GM21529 (cell line): ENCODE data around the gene REXO4.

Experiments
- ATAC-seq: cut with Tn5 transposase; IDR thresholded peaks from one replicate; pipeline ENCODE4 v1.9.1; 2021; ENCODE audit not compliant: unreplicated experiment

REXO4 gene

DNA sequence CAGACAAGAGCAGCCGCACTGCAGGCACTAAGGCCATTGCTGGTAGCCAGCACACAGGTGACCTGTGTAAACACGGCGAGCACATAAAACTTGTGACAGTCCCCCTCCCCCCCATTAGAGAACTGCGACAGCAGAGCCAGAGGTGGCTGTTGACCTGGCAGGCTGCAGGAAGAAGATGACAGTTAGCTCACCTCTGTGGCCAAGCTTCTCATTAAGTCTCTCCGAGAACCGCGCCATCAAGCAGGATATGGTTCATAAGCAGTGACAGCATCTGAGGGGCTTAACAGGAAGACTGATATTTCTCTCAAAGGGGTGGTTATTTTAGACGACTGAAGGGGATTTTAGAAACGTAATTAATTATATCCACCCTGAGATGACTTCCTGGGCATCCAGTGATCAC, 47.1 kb downstream of the REXO4 start:
- no peak for ATAC-seq

DNA sequence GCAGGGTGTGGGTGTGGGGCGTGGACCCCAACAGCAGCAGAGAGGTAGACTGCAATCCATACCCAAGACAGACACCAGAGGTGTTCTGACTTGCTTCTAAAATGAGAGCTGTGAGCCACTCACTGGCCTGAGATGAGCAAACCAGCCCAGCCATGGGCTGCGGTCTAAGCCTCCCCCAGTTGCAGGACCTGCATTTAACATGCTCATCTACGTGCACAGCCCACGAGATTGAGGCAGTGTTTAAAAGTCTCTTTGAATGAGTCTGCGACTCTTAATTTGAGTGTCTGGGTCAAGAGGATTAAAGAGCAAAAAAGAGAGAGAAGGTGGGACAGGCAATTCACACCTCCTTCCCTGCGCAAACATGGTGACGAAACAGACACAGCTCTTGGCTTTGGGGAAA, 47.9 kb downstream of the REXO4 start:
- ATAC-seq: no peak

DNA sequence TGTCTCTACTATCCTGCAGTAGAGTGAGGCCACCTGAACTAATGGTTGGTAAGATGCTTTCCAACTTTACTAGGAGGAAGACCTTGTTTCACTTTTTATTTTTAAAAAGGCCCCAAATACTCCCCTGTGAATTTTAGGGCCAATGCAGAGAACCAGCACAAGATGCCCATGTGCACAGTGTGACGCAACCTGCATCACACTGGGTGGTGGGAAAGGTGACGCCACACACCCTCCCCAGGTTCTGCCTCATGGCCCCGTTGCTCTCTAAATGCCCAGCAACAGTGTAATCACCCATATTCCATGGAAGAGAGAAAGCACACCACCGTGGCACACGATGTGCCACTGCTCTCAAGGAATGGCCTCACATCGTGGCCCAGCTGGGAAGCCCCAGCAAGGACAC, 48.4 kb downstream of the REXO4 start:
- no peak for ATAC-seq

DNA sequence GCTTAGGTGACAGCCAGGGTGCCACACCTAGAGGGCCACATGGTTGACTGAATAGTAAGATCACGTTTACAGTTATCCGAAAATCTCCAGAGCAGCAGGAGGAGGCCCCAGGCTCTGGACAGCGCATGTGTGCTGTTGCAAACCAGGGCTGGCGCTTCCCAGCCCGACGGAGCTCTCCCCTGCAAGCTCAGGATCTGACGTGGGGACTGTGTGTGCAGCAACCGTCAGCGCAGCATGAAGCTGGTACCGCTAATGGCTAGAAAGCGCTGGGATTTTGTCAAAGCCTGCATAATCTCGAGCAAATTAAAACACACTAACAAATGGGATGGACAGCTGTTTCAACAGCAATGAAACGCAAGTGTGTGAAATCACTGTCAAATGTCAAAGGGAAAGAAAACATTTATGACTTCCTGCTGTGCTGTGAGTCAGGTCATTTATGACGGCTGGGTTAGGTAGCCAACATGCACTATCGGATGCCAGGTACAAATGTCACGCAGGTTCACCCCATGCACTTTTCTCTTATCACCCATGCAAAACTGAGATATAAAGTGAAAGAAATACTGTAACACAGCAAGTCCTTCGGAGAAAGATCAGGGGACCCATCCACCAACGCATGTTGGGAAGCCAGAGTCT, 49.4 kb downstream of the REXO4 start:
- no peak for ATAC-seq

DNA sequence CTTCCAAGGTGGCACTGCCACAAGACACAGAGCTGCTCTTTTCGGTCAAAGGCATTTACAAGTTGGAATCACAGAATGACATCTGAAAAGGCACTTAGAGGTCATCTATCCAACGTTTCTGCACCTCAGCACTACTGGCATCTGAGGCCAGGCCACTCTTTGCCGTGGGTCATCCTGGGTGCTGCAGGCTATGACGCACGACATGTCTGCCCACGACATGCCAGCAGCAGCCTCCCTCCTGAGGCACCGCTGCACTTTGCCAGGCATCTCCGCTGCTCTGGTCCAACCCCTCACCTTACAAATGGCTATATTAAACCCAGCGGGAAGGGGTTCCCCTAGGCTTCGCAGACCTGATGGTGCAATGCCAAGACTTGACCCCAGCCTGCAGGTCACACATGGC, 50.0 kb downstream of the REXO4 start:
- ATAC-seq: no peak

DNA sequence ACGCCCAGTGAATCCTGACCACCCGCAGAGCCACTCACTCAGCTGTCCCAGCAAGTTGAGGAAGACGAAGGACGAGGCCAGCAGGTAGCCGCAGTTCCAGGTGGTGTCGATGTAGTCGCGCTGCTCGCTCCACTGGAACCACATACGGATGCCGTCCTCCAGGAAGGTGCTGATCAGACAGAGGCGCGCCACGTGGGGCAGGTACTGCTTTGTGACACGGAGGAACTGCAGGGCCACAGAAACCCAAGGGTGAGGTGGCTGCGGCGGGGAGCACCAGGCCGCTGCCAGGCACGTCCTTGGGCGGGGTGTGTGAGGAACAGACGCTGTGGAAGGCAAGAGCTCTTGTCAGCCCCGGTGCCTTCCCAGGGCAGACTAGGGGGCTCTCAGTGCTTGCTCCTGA, 50.6 kb downstream of the REXO4 start:
- no peak for ATAC-seq

DNA sequence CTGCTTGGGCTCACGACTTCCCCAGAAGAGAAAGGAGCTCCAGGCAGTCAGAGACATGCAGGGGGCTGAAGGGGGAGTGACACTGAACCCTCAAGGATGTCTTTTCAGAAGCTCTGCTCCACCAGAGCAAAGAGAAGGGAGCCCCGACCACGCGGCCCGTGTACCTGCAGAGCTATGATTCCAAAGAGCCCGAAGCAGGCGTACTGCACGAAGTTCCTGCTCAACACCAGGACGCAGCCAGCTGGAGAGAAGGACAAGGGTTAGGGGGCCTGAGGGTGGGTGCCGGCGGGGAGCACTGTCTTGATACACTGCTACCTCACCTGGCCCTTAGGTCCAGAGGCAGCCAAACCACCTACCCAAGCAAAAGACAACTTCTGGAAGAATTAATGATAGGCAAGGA, 51.4 kb downstream of the REXO4 start:
- ATAC-seq: no peak

DNA sequence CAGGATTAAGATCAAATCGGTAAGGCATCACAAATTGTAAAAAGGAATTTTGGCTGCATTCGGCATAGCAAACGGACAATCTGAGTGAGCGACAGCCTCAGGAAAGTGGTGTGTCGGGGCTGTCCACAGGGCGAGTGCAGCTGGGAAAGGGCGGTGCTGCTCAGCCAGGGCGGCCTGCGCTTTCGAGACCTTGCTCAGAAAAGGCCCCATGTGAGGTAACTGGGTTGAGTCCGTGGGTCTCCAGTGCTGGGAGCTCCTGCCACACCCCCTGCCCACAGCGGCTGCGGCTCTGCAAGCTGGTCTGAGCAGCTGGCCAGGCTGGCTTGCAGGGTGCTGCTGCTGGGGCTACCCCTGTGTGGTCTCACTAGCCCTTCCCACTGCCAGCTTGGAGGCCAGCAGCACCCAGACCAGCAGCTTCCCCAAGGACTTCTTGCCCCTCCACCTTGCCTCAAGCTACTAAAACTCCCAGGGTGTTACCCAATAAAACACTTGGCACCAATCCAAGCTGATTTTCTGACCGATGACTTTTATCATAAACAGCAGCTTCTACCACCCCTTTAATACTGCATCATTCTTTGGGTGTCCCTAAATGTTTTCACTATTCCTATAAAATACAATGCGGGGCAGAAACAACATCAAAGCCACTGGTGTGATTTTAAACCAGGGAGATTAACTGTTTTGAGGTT, 55.3 kb downstream of the REXO4 start:
- no peak for ATAC-seq

DNA sequence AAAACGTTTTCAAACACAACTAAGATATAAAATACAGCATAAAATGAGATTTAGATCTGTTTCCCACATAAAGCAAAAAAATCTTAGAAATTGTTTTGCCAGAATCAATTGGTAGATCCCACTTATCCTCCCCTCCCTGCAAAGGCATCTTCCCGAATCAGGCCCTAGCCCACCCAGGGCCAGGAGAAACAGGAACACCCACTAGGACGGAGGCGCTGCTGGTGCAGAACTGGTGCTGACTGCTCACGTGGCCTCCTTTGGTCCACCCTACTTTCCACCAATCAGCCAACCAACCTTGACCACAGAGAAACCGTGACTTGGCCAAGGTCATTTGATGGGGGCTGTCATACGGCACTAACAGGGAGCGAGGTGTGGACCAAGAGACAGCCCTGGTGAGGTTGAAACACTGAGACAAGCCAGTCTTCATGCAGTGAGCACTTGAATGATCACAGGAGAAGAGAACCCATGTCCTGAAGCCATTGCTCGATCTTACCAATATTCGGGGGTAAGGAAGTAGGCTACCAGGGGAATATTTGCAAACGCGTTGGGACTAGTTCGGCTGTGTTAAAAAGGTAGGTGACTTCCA, 56.2 kb downstream of the REXO4 start:
- ATAC-seq: no peak

DNA sequence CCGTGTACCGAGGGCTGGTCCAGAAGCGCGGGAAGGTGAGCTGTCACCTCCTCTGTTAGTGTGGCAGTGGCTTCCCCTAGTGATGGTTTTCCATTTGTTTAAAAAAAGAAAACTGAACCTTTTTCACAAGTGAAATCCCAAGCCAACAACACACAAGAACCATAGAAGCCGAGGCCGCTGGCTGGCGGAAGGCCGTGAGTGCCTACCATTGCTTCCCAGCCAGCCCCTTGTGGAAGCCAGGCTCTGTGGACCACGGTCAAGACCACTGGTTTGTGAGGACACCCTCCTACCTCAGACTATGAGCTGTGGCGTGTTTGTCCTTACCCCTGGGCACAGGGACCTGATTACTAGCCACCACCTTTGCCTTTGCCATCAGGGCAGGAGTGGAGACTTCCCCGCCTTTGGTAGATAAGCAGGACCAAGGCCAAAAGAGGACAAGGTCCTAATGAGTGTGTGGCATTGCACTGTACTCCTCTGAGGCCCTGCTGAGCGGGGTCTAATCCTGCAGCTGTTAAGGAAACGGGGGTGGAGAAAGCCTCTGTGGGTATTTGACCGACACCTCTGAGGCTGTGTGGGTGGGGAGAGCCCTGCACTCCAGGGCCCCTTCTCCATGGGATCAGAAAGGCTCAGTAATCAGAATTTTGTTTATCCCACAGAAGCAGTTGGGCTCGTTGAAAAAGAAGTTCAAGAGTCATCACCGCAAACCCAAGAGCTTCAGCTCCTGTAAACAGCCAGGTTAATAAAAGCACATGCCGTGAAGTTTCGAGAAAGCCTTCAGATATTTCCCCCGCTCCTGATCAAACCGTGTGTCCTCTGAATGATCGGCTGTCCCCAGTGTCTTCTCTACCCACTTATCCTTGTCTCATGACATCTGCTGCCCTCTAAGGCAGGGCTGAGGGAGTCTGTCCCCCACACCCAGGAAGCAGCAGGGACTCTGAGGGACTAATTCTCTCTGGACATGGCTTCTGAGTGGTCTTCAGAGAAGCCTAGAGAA, 57.1 kb downstream of the REXO4 start:
- ATAC-seq: no peak

DNA sequence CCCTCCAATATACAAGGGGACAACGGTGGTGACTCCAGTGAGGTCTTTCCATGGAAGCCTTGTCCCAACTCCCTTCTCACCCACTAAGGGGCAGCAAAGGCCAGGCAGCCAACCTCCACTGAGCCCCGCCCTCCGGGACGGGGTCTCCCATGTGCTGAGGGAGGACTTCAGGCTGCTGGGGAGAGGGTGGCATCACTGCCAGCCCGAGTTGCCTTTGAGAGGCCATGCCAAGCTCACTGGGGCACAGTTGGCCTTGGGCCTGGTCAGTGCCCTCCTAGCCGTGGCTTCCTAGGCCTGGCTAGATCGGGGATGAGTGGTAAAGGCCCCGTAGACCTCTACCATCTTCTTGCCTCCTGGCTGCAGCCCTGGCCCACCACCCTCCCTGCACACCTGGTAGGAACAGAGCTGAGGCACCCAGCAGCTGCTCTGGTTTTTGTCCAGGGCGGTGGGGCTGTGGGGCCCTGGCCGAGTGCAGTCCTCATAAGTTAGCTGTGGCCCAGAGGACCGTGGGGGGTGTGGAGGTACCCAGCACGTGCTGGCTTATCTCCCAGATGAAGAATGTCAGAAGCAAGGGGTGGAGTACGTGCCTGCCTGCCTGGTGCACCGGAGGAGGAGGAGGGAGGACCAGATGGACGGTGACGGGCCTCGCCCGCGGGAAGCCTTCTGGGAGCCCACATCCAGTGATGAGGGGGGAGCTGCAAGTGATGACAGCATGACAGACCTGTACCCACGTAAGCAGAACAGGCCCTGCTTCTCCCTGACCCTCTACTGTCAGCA, 58.2 kb downstream of the REXO4 start:
- ATAC-seq: no peak

DNA sequence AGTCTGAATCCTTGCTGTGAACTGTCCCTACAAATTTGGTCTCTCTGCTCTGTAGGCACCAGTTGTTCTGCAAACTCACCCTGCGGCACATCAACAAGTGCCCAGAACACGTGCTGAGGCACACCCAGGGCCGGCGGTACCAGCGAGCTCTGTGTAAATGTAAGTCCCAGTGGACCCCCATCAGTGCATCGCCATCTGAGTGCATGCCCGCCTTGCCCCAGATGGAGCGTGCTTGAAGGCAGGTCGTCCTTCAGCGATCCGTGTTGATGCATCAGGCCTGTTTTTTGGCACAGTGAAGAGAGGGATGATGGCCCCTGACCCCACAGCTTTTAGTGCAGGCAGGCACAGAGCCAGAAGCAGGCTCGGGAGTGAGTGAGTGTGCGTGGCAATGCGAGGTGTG, 60.2 kb downstream of the REXO4 start:
- ATAC-seq: no peak

DNA sequence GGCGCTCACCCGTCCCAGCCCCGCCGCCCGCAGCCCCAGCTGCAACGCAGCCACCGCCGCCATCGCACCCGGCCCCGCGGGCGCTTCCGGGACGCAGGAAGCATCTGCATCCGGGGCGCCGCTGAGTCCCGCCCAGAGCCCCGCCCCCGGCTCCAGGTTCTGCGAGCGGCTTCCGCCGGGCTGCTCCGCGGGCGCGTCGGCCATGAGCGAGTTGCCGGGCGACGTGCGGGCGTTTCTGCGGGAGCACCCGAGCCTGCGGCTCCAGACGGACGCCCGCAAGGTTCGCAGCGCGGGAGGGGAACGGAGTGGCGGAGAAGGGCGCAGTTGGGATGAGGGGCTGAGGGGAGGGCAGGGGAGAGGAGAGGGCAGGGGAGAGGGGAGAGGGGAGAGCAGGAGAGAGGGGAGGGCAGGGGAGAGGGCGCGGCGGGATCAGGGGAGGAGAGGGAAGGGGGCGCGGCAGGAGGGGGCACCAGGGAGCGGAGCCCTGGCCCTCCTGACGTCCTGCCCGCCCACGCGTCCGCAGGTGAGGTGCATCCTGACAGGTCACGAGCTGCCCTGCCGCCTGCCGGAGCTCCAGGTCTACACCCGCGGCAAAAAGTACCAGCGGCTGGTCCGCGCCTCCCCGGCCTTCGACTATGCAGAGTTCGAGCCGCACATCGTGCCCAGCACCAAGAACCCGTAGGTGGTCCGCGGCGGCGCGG, 61.3 kb downstream of the REXO4 start, which contains the start of the genes SURF1 and SURF2:
SURF1 (minus strand) TSS at position 97 of the 701 bp plus-strand sequence; CDS start at position 63, 34 bp downstream.
SURF2 (plus strand) TSS at position 160 of the 701 bp plus-strand sequence; CDS start at position 203, 43 bp downstream.
- peak; percentile 60 for ATAC-seq
